H1 (cell line): Measurements from ENCODE around the gene PIAS1.

Experiments used
- CTCF ChIP-seq, 3 experiments: IDR thresholded peaks; 1 replicate in 2 of 3; 2 replicates in 1 of 3; pipeline versions ENCODE4 v1.5.1 to v1.6.1; 2011; ENCODE audit warnings: low read length in 3 of 3, mild to moderate bottlenecking in 3 of 3, inconsistent platforms in 2 of 3, low read depth in 1 of 3, moderate library complexity in 1 of 3; ENCODE audit not compliant: insufficient read depth in 1 of 3; ENCODE audit errors: control extremely low read depth in 1 of 3
- EP300 ChIP-seq, 2 experiments: IDR thresholded peaks; 1 replicate in 1 of 2; 2 replicates in 1 of 2; pipeline ENCODE4 v1.6.1; 2011 to 2012; ENCODE audit warnings: low read depth in 2 of 2, low read length in 2 of 2, mild to moderate bottlenecking in 2 of 2, borderline replicate concordance in 1 of 2, inconsistent platforms in 1 of 2, moderate library complexity in 1 of 2
- EZH2 ChIP-seq: fragments of 200-600 bp; sonication (generic); IDR thresholded peaks from 2 replicates; pipeline ENCODE4 v1.7.1; 2012; ENCODE audit warnings: low read depth, mild to moderate bottlenecking, moderate library complexity, low read length, inconsistent platforms; ENCODE audit not compliant: severe bottlenecking
- GTF2F1 ChIP-seq: IDR thresholded peaks from 2 replicates; pipeline ENCODE4 v1.6.1; 2012; ENCODE audit warnings: low read depth, low read length, improper control_type of control experiment, borderline replicate concordance
- MAFK ChIP-seq: IDR thresholded peaks from 2 replicates; pipeline ENCODE4 v1.6.1; 2012; ENCODE audit warnings: low read depth, mild to moderate bottlenecking, improper control_type of control experiment, low read length
- POLR2A ChIP-seq, 2 experiments: IDR thresholded peaks; 1 replicate in 1 of 2; 2 replicates in 1 of 2; pipeline ENCODE4 v1.6.1; 2011; ENCODE audit warnings: low read depth in 2 of 2, low read length in 2 of 2, mild to moderate bottlenecking in 2 of 2; ENCODE audit errors: control extremely low read depth in 1 of 2
- RAD21 ChIP-seq, 2 experiments: IDR thresholded peaks in 1 of 2; conservative IDR thresholded peaks in 1 of 2; 2 replicates each; pipeline ENCODE4 v1.6.1; 2011; ENCODE audit warnings: low read depth in 2 of 2, low read length in 2 of 2, improper control_type of control experiment in 1 of 2, inconsistent platforms in 1 of 2, mild to moderate bottlenecking in 1 of 2, moderate library complexity in 1 of 2
- RBBP5 ChIP-seq: IDR thresholded peaks from 2 replicates; pipeline ENCODE4 v1.7.1; 2012; ENCODE audit warnings: low read depth, mild to moderate bottlenecking, inconsistent platforms, low read length, moderate library complexity, borderline replicate concordance
- SIRT6 ChIP-seq: IDR thresholded peaks from one replicate; pipeline ENCODE4 v1.7.1; 2012; ENCODE audit warnings: low read length, inconsistent platforms

- TF ChIP-seq EP300 (IDR thresholded peaks at IDR 0.05; ENCODE audit: borderline replicate concordance in 1 of 2, low read depth in 2 of 2, low read length in 2 of 2), result no peak
- TF ChIP-seq CTCF (IDR thresholded peaks at IDR 0.05; ENCODE audit: control extremely low read depth in 1 of 3, insufficient read depth in 1 of 3, low read depth in 1 of 3, low read length in 3 of 3), result no peak
- no peak for TF ChIP-seq POLR2A (IDR thresholded peaks at IDR 0.05; ENCODE audit: control extremely low read depth in 1 of 2, low read depth in 2 of 2, low read length in 2 of 2)
- TF ChIP-seq MAFK, result no peak
- TF ChIP-seq SIRT6, result no peak
- no peak for TF ChIP-seq GTF2F1
- no peak for TF ChIP-seq EZH2
- no peak for TF ChIP-seq RAD21 (IDR thresholded peaks at IDR 0.05 in 1 of 2, conservative IDR thresholded peaks at IDR 0.05 in 1 of 2; ENCODE audit: low read depth in 2 of 2, low read length in 2 of 2)
- no peak for TF ChIP-seq RBBP5
Observed at GRCh38 chr15:68032672-68033071, 21.4 kb upstream of the PIAS1 start.
